Endothelial cell of umbilical vein (primary cell): Measurements from ENCODE around the gene SSR4.

Experiments used
- CTCF ChIP-seq, 2 donors: IDR thresholded peaks; 1 replicate in 1 of 2; 2 replicates in 1 of 2; pipeline ENCODE4 v1.5.1; 2011; ENCODE audit warnings: low read length in 2 of 2, mild to moderate bottlenecking in 2 of 2, moderate library complexity in 2 of 2, control low read depth in 1 of 2, inconsistent platforms in 1 of 2, low read depth in 1 of 2; ENCODE audit not compliant: insufficient read depth in 1 of 2; ENCODE audit errors: extremely low read depth in 1 of 2
- EZH2 ChIP-seq: IDR thresholded peaks from 2 replicates; pipeline ENCODE4 v1.6.1; 2012; ENCODE audit warnings: borderline replicate concordance, low read depth, mild to moderate bottlenecking, moderate library complexity, low read length, inconsistent platforms; ENCODE audit not compliant: severe bottlenecking
- FOS ChIP-seq: IDR thresholded peaks from 2 replicates; pipeline ENCODE4 v1.6.1; 2011; ENCODE audit warnings: mild to moderate bottlenecking, low read length, moderate library complexity, borderline replicate concordance; ENCODE audit not compliant: insufficient read depth
- GATA2 ChIP-seq: IDR thresholded peaks from 2 replicates; pipeline ENCODE4 v1.7.0; 2011; ENCODE audit warnings: low read depth, mild to moderate bottlenecking, moderate library complexity, mixed read lengths, low read length; ENCODE audit not compliant: insufficient read length, insufficient read depth
- JUN ChIP-seq: IDR thresholded peaks from 2 replicates; pipeline ENCODE4 v1.6.1; 2011; ENCODE audit warnings: borderline replicate concordance, low read depth; ENCODE audit not compliant: insufficient read length, insufficient read depth
- MAX ChIP-seq: IDR thresholded peaks from 2 replicates; pipeline ENCODE4 v1.6.1; 2011; ENCODE audit not compliant: insufficient read depth, insufficient read length
- MYC ChIP-seq: IDR thresholded peaks from one replicate; pipeline ENCODE4 v1.6.1; 2011; ENCODE audit warnings: mild to moderate bottlenecking, low read depth, low read length
- POLR2A ChIP-seq: IDR thresholded peaks from 2 replicates; pipeline ENCODE4 v1.6.1; 2012; ENCODE audit warnings: low read depth, mild to moderate bottlenecking, control low read depth, low read length
- POLR2AphosphoS5 ChIP-seq: IDR thresholded peaks from 2 replicates; pipeline ENCODE4 v1.6.1; 2012; ENCODE audit warnings: low read depth, mild to moderate bottlenecking, control low read depth, low read length, moderate library complexity; ENCODE audit not compliant: insufficient read depth

- TF ChIP-seq CTCF (IDR thresholded peaks at IDR 0.05; ENCODE audit: extremely low read depth in 1 of 2, insufficient read depth in 1 of 2, low read depth in 1 of 2, low read length in 2 of 2), result no peak
- TF ChIP-seq EZH2, result no peak
- TF ChIP-seq GATA2, result no peak
- no peak for TF ChIP-seq POLR2A
- TF ChIP-seq POLR2AphosphoS5, result no peak
- no peak for TF ChIP-seq FOS
- TF ChIP-seq JUN, result no peak
- TF ChIP-seq MYC, result no peak
- no peak for TF ChIP-seq MAX
These were observed 4.9 kb downstream of the SSR4 start for GRCh38 chrX:153799326-153799725.
